ENCODE data around the gene PCNX2. TPM values are rescaled to one million over a fixed set of nuclear protein-coding genes. Genes with fewer than 3 reads are reported as not detected.

PCNX2 gene
- polyA plus RNA-seq, 1 donor (not counting 4 experiments of a cell fraction or from before 2014, with no cell fraction given): 18.0 TPM

DNA sequence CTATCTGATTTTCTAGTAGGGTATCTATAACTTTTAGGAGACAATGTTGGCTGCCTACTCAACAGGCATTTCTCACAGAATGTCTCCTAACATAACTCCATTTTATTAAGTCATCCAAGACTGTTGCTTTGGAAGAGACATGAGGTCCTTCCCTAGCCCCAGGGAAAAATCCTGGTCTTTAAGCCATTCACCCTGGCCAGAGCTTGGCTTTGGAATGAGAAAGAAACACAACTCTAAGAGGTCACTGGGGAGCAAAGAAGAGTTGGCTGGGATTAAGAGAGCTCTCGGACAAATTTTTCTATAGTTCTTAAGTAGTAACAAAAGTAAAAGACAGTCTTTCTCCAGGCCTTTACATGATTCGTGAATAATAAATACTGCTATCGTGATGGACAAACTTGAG, 57.9 kb downstream of the PCNX2 start:
- no peak for DNase-seq (ENCODE audit: low read depth, low spot score)
- H3K4me3 ChIP-seq (ENCODE audit: control insufficient read depth in 2 of 3, extremely low read depth in 1 of 3, insufficient read depth in 2 of 3, low read depth in 1 of 3, low read length in 3 of 3): no peak overlapping the region
- no peaks in the 10 kb centered on the region for H3K79me2 ChIP-seq (ENCODE audit: control insufficient read depth, insufficient read depth, low read length)
- no peaks in the 10 kb centered on the region for H3K9me3 ChIP-seq (ENCODE audit: control insufficient read depth, low read depth, low read length)
- no peak overlapping the region for H3K9ac ChIP-seq (ENCODE audit: control insufficient read depth, extremely low read depth, insufficient read depth, low read length)
- H3K36me3 ChIP-seq (ENCODE audit: control insufficient read depth in 2 of 2, extremely low read depth in 1 of 2, insufficient read depth in 2 of 2, low read length in 2 of 2): peaks cover 5 to 11% of the 10 kb centered on the region in 2 experiments
- TF ChIP-seq, protein P1, sequence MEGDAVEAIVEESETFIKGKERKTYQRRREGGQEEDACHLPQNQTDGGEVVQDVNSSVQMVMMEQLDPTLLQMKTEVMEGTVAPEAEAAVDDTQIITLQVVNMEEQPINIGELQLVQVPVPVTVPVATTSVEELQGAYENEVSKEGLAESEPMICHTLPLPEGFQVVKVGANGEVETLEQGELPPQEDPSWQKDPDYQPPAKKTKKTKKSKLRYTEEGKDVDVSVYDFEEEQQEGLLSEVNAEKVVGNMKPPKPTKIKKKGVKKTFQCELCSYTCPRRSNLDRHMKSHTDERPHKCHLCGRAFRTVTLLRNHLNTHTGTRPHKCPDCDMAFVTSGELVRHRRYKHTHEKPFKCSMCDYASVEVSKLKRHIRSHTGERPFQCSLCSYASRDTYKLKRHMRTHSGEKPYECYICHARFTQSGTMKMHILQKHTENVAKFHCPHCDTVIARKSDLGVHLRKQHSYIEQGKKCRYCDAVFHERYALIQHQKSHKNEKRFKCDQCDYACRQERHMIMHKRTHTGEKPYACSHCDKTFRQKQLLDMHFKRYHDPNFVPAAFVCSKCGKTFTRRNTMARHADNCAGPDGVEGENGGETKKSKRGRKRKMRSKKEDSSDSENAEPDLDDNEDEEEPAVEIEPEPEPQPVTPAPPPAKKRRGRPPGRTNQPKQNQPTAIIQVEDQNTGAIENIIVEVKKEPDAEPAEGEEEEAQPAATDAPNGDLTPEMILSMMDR (optimal IDR thresholded peaks at IDR 0.05 in 1 of 3, IDR thresholded peaks at IDR 0.05 in 1 of 3, conservative IDR thresholded peaks at IDR 0.05 in 1 of 3; ENCODE audit: extremely low read depth in 1 of 3, insufficient read depth in 2 of 3, low read length in 3 of 3): no peak
- no peak overlapping the region for H2AFZ ChIP-seq (ENCODE audit: control insufficient read depth, low read length)
- no peaks in the 10 kb centered on the region for H3K27me3 ChIP-seq (ENCODE audit: control insufficient read depth, extremely low read depth, insufficient read depth, low read length)
- no peaks in the 10 kb centered on the region for H3K4me1 ChIP-seq (ENCODE audit: control insufficient read depth, extremely low read depth, insufficient read depth, low read length)
- H3K9me1 ChIP-seq (ENCODE audit: control insufficient read depth, extremely low read depth, insufficient read depth, low read length): no peaks in the 10 kb centered on the region
- dilution Hi-C loops (cut with MboI; ENCODE audit: extremely low pct_ligation_motif_present, low sequenced_read_pairs): no loop called here
- no peaks in the 10 kb centered on the region for H4K20me1 ChIP-seq (ENCODE audit: control insufficient read depth, extremely low read depth, insufficient read depth, low read length)
- FAIRE-seq: no peak
- H3K4me2 ChIP-seq (ENCODE audit: control insufficient read depth, extremely low read depth, insufficient read depth, low read depth, low read length): no peak overlapping the region
- H3K27ac ChIP-seq (ENCODE audit: control insufficient read depth, insufficient read depth, low read length): no peak overlapping the region

DNA sequence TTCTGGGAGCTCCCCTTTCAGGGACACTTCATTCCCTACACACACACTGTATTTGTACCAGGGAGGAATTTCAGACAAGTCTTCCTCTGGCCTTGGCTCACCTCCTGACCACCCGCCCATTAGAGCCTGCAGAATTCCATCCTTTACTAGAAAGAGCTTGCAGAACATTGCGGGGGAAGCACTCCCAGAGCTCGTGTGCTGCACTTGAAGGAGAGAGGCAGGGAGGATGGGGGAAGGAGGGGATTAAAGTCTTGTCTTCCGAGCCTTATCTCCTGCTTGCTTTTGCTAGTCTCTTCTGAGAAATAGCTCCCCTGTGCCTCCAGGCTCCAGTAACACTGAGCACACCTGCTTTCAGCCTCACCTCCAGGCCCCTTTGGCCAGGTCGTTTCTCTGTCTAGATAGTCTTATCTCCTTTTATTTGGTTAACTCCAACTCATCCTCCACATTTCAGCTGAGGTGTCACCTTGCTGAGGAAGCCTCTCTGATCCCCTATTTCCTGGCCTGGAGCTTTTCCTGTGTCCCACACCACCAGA, 62.0 kb downstream of the PCNX2 start:
- no peaks in the 10 kb centered on the region for H3K79me2 ChIP-seq (ENCODE audit: control insufficient read depth, insufficient read depth, low read length)
- dilution Hi-C loops (cut with MboI; ENCODE audit: extremely low pct_ligation_motif_present, low sequenced_read_pairs): no loop called here
- no peak overlapping the region for H3K9ac ChIP-seq (ENCODE audit: control insufficient read depth, extremely low read depth, insufficient read depth, low read length)
- H3K27ac ChIP-seq (ENCODE audit: control insufficient read depth, insufficient read depth, low read length): no peak overlapping the region
- H3K36me3 ChIP-seq (ENCODE audit: control insufficient read depth in 2 of 2, extremely low read depth in 1 of 2, insufficient read depth in 2 of 2, low read length in 2 of 2): peaks cover 9 to 12% of the 10 kb centered on the region in 2 experiments
- H4K20me1 ChIP-seq (ENCODE audit: control insufficient read depth, extremely low read depth, insufficient read depth, low read length): no peaks in the 10 kb centered on the region
- H2AFZ ChIP-seq (ENCODE audit: control insufficient read depth, low read length): no peak overlapping the region
- no peak overlapping the region for H3K4me2 ChIP-seq (ENCODE audit: control insufficient read depth, extremely low read depth, insufficient read depth, low read depth, low read length)
- H3K9me1 ChIP-seq (ENCODE audit: control insufficient read depth, extremely low read depth, insufficient read depth, low read length): no peaks in the 10 kb centered on the region
- TF ChIP-seq, protein P1 (optimal IDR thresholded peaks at IDR 0.05 in 1 of 3, IDR thresholded peaks at IDR 0.05 in 1 of 3, conservative IDR thresholded peaks at IDR 0.05 in 1 of 3; ENCODE audit: extremely low read depth in 1 of 3, insufficient read depth in 2 of 3, low read length in 3 of 3): no peak
- no peak for TF ChIP-seq EZH2 (IDR thresholded peaks at IDR 0.05; ENCODE audit: low read length)
- H3K4me1 ChIP-seq (ENCODE audit: control insufficient read depth, extremely low read depth, insufficient read depth, low read length): no peaks in the 10 kb centered on the region
- no peak for FAIRE-seq
- H3K27me3 ChIP-seq (ENCODE audit: control insufficient read depth, extremely low read depth, insufficient read depth, low read length): no peaks in the 10 kb centered on the region
- DNase-seq (ENCODE audit: low read depth, low spot score): no peak
- no peaks in the 10 kb centered on the region for H3K9me3 ChIP-seq (ENCODE audit: control insufficient read depth, low read depth, low read length)
- no peak overlapping the region for H3K4me3 ChIP-seq (ENCODE audit: control insufficient read depth in 2 of 3, extremely low read depth in 1 of 3, insufficient read depth in 2 of 3, low read depth in 1 of 3, low read length in 3 of 3)
